AG09309 (cell line): ENCODE results near the gene C1QTNF8.

Experiments
- DNase-seq: peaks from one replicate; pipeline ENCODE4 v3.0.0-alpha.2; 2010; ENCODE audit warnings: low read depth
- H3K4me3 ChIP-seq: 2 replicates; pipeline ENCODE4 v1.5.1; 2011; ENCODE audit warnings: mild to moderate bottlenecking, low read depth, low read length, moderate library complexity; ENCODE audit not compliant: control insufficient read depth
- CTCF ChIP-seq: IDR thresholded peaks from 2 replicates; pipeline ENCODE4 v1.5.1; 2011; ENCODE audit warnings: mild to moderate bottlenecking, low read depth, low read length, inconsistent platforms; ENCODE audit not compliant: insufficient read depth, control insufficient read depth; ENCODE audit errors: missing control alignments

Gene C1QTNF8

GRCh38 chr16:1055557-1055924, 40.5 kb downstream of the C1QTNF8 start:
- no peak for DNase-seq
- TF ChIP-seq CTCF: no peak

DNA sequence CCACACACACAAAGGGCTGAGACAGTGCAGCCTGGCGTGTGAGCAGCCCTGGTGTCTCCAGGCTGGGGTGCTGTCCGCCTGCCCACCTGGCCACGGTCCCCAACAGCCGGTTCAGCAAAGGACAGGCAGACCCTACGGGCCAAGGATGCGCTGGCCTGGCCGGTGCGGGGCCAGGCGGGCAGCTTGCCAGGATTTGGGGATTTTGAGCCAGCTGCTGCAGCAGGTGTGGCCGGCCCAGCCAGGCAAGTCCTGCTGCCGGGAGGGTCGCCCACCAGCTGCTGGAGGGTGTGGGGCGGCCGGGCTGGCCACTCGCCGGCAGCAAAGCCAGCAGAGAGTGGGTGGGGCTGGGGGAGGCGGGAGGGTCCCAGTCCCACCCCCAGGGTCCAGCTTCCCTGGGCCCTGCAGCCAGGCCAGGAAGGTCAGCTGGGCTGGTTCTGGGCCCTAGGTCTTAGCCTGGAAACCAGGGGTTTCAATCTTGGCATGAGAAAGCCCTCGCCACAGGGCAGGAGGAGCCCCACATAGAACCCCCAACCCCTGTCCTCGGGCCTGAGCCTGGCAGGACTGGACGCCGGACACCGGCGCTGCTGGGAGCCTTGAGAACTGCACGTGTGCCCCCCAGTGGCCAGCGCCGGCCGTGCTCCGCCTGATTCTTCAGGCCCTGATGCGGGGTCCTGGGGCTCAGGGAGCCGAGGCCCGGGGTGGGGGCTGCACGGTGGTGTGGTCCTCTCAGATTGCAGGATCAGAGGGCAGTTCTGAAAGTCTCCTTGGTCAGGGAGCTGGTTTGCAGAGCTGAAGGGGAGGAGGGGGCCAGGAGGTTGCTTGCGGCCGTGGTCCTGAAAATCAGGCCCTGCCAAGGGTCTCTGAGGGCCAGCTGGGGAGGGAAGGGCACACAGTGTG, 41.1 kb downstream of the C1QTNF8 start:
- no peak overlapping the region for H3K4me3 ChIP-seq
- DNase-seq: no peak
- peak; percentile 87 for TF ChIP-seq CTCF

More at GRCh38 chr16:1055557-1055924, 40.5 kb downstream of the C1QTNF8 start:
- no peak overlapping the region for H3K4me3 ChIP-seq

- no peak for TF ChIP-seq CTCF
- no peak overlapping the region for H3K4me3 ChIP-seq
- DNase-seq: no peak
These were observed 42.2 kb downstream of the C1QTNF8 start for GRCh38 chr16:1053700-1054368.

GRCh38 chr16:1053121-1053521, 42.9 kb downstream of the C1QTNF8 start:
- TF ChIP-seq CTCF: no peak
- no peak for DNase-seq

GRCh38 chr16:1052721-1053120, 43.3 kb downstream of the C1QTNF8 start:
- H3K4me3 ChIP-seq: no peak overlapping the region

More at GRCh38 chr16:1053121-1053521, 42.9 kb downstream of the C1QTNF8 start:
- H3K4me3 ChIP-seq: no peak overlapping the region

DNA sequence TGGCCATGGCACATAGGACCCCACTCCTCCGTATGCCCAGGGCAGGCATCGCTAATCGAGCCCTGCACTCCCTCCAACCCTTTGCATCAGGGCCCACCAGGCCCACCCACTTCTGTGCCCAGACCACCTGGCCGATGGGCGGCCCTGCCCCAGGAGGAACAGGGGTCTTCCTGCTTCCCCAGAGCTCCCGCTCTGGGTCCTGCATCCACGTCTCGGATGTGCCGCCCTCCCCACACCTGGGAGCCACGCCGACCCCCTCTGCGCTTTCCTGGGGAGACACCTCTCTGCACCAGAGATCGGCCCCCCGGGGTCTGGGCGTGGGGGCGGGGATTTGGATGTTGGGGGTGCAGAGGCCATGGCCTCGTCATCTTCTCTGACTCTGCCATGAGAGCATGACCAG, 44.6 kb downstream of the C1QTNF8 start:
- no peak overlapping the region for H3K4me3 ChIP-seq
- DNase-seq: no peak

More at GRCh38 chr16:1052721-1053120, 43.3 kb downstream of the C1QTNF8 start:
- TF ChIP-seq CTCF: no peak
- DNase-seq: no peak

More for the DNA sequence above, 44.6 kb downstream of the C1QTNF8 start:
- TF ChIP-seq CTCF: no peak
